Suprapubic skin (tissue), 4 donors: ENCODE measurements around the gene IP6K2.

Source experiments
- POLR2A ChIP-seq, 2 donors: fragments of 450-650 bp; IDR thresholded peaks; one replicate each; pipeline ENCODE4 v1.6.1; 2017; ENCODE audit warnings: antibody characterized with exemption in 2 of 2, mild to moderate bottlenecking in 2 of 2, moderate library complexity in 2 of 2
- POLR2AphosphoS5 ChIP-seq, 3 donors: sonication (generic); formaldehyde crosslinking; IDR thresholded peaks; one replicate each; pipeline ENCODE4 v1.6.1; 2017; ENCODE audit warnings: antibody characterized with exemption in 3 of 3
- TF ChIP-seq, protein P1 (sequence below), 2 donors: fragments of 200-600 bp in 1 of 2; fragments of 450-650 bp in 1 of 2; sonication (generic) in 1 of 2; IDR thresholded peaks; one replicate each; pipeline ENCODE4 v1.5.1; 2016 to 2019; ENCODE audit warnings: antibody characterized with exemption in 2 of 2, mild to moderate bottlenecking in 1 of 2, moderate library complexity in 1 of 2

DNA sequence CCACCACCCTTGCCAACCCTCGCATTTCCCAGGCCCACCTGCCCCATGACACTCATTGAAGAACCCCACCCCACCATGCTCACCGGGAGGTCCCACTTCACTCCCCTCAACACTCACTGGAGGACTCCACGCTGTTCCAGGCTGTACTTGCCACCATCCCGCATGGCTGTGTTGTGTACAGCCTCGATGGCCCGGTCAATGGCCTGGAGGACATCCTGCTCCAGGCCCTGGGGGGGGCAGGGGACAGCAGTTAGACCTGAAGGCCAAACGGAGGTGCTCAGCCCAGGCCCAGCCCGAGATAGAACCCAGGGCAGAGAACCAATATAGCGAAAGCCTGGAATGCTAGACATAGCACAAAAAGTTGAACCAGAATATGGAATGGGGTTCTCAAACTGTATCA lies 34.2 kb downstream of the IP6K2 start:
- TF ChIP-seq, protein P1, sequence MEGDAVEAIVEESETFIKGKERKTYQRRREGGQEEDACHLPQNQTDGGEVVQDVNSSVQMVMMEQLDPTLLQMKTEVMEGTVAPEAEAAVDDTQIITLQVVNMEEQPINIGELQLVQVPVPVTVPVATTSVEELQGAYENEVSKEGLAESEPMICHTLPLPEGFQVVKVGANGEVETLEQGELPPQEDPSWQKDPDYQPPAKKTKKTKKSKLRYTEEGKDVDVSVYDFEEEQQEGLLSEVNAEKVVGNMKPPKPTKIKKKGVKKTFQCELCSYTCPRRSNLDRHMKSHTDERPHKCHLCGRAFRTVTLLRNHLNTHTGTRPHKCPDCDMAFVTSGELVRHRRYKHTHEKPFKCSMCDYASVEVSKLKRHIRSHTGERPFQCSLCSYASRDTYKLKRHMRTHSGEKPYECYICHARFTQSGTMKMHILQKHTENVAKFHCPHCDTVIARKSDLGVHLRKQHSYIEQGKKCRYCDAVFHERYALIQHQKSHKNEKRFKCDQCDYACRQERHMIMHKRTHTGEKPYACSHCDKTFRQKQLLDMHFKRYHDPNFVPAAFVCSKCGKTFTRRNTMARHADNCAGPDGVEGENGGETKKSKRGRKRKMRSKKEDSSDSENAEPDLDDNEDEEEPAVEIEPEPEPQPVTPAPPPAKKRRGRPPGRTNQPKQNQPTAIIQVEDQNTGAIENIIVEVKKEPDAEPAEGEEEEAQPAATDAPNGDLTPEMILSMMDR (IDR thresholded peaks at IDR 0.05) = no peak
- TF ChIP-seq POLR2A (IDR thresholded peaks at IDR 0.05) (no peak), POLR2AphosphoS5 (IDR thresholded peaks at IDR 0.05) (no peak)
